Measurements from ENCODE around the gene PSKH1. TPM values are rescaled to one million over a fixed set of nuclear protein-coding genes. Genes with fewer than 3 reads are reported as not detected.

Gene PSKH1
- total and polyA plus RNA-seq, 9 of the 15 experiments (the other 6 are each of a cell fraction or from before 2014, with no cell fraction given), result 0.96 to 20.9 (median 9.4) TPM

- TF ChIP-seq RERE (CRISPR knock-in tag; IDR thresholded peaks at IDR 0.05; ENCODE audit: borderline replicate concordance), result no peak
- TF ChIP-seq HSF4 (CRISPR knock-in tag; IDR thresholded peaks at IDR 0.05; ENCODE audit: borderline replicate concordance), result no peak
- TF ChIP-seq HNRNPLL (IDR thresholded peaks at IDR 0.05; ENCODE audit: low read depth, low read length, poor library complexity, severe bottlenecking), result peak; percentile 84
- peak; percentile 69 for TF ChIP-seq POLR2H (tag; IDR thresholded peaks at IDR 0.05; ENCODE audit: low read depth)
- TF ChIP-seq NCOA4 (IDR thresholded peaks at IDR 0.05; ENCODE audit: partially characterized antibody), result no peak
- TF ChIP-seq ID3 (CRISPR knock-in tag; IDR thresholded peaks at IDR 0.05), result no peak
- 0 out of 2 replicates have a peak, but pooled peaks have one; percentile 48 for TF ChIP-seq ID3 (tag; IDR thresholded peaks at IDR 0.05)
- TF ChIP-seq TCFL5 (CRISPR knock-in tag; conservative IDR thresholded peaks at IDR 0.05), result no peak
- peak; percentile 11; the same call in 1 of the 2 replicates for TF ChIP-seq EP400 (IDR thresholded peaks at IDR 0.05)
- no peak for TF ChIP-seq MCM2 (IDR thresholded peaks at IDR 0.05; ENCODE audit: low read depth)
- TF ChIP-seq ZNF316 (IDR thresholded peaks at IDR 0.05), result no peak
- no peak for TF ChIP-seq JUN (IDR thresholded peaks at IDR 0.05; ENCODE audit: borderline replicate concordance, low read depth, low read length)
- TF ChIP-seq JUN (CRISPR knock-in tag; IDR thresholded peaks at IDR 0.05; ENCODE audit: borderline replicate concordance), result peak; percentile 84
- 0 out of 2 replicates have a peak, but pooled peaks have one; percentile 48 for TF ChIP-seq HDAC2 (IDR thresholded peaks at IDR 0.05)
- no peak for TF ChIP-seq FUS (optimal IDR thresholded peaks at IDR 0.05; ENCODE audit: low read depth, low read length)
- no peak for TF ChIP-seq AFF4 (CRISPR knock-in tag; IDR thresholded peaks at IDR 0.05)
Measured at GRCh38 chr16:67892899-67893742, at the start of gene PSKH1 (continued).
